WERI-Rb-1 (cell line): ENCODE results near the gene EME2.
A peak's percentile ranks its signal among the peaks of the same experiment; 100 is the strongest.

Experiments used
- DNase-seq: peaks from one replicate; pipeline ENCODE4 v3.0.0-alpha.2; 2020
- H3K27ac ChIP-seq: fragments of 250-450 bp; sonication (Bioruptor Pico); 2 replicates; pipeline ENCODE4 v1.5.1; 2020; ENCODE audit warnings: mild to moderate bottlenecking, moderate library complexity
- H3K27me3 ChIP-seq: fragments of 250-450 bp; sonication (Bioruptor Pico); 2 replicates; pipeline ENCODE4 v1.5.1; 2021; ENCODE audit warnings: mild to moderate bottlenecking, low read depth, moderate library complexity; ENCODE audit not compliant: insufficient read depth, severe bottlenecking
- H3K36me3 ChIP-seq: fragments of 250-450 bp; sonication (Bioruptor Pico); 2 replicates; pipeline ENCODE4 v1.5.1; 2020; ENCODE audit warnings: mild to moderate bottlenecking, moderate library complexity
- H3K4me3 ChIP-seq: 2 replicates; pipeline ENCODE4 v1.5.1; 2011; ENCODE audit warnings: low read depth, mild to moderate bottlenecking, control low read depth, low read length
- H3K9me3 ChIP-seq: fragments of 250-450 bp; sonication (Bioruptor Pico); 2 replicates; pipeline ENCODE4 v1.5.1; 2021; ENCODE audit warnings: mild to moderate bottlenecking, moderate library complexity; ENCODE audit not compliant: severe bottlenecking
- CTCF ChIP-seq: IDR thresholded peaks from 2 replicates; pipeline ENCODE4 v1.5.1; 2011; ENCODE audit warnings: low read depth, mild to moderate bottlenecking, control low read depth, inconsistent platforms, low read length

EME2 gene

GRCh38 chr16:1773703-1774447 lies 1.3 kb downstream of the EME2 start:
- Histone ChIP-seq H3K27ac (peak overlapping the region; percentile 87), H3K4me3 (peak overlapping the region; percentile 77), H3K36me3 (peaks cover 66% of the 10 kb centered on the region), H3K9me3 (no peaks in the 10 kb centered on the region), H3K27me3 (no peaks in the 10 kb centered on the region)
- TF ChIP-seq CTCF, result no peak
- no peak for DNase-seq

GRCh38 chr16:1774448-1774780 lies 1.8 kb downstream of the EME2 start:
- Histone ChIP-seq H3K9me3 (no peaks in the 10 kb centered on the region), H3K27me3 (no peaks in the 10 kb centered on the region), H3K4me3 (no peak overlapping the region), H3K36me3 (peaks cover 64% of the 10 kb centered on the region), H3K27ac (no peak overlapping the region)
- DNase-seq, result no peak
- no peak for TF ChIP-seq CTCF

GRCh38 chr16:1775006-1775845 lies 2.6 kb downstream of the EME2 start:
- Histone ChIP-seq H3K27me3 (no peaks in the 10 kb centered on the region), H3K4me3 (no peak overlapping the region), H3K36me3 (peaks cover 64% of the 10 kb centered on the region), H3K27ac (peak overlapping the region; percentile 78), H3K9me3 (no peaks in the 10 kb centered on the region)
- no peak for DNase-seq
- TF ChIP-seq CTCF, result no peak

GRCh38 chr16:1775846-1776671 lies 3.4 kb downstream of the EME2 start:
- peak; percentile 59 for DNase-seq
- Histone ChIP-seq H3K4me3 (no peak overlapping the region), H3K27me3 (no peaks in the 10 kb centered on the region), H3K36me3 (peaks cover 70% of the 10 kb centered on the region), H3K27ac (peak overlapping the region; percentile 78), H3K9me3 (no peaks in the 10 kb centered on the region)
- TF ChIP-seq CTCF, result no peak

- Histone ChIP-seq H3K27me3 (no peaks in the 10 kb centered on the region), H3K9me3 (no peaks in the 10 kb centered on the region), H3K27ac (peak overlapping the region; percentile 78), H3K4me3 (no peak overlapping the region), H3K36me3 (peaks cover 71% of the 10 kb centered on the region)
- no peak for TF ChIP-seq CTCF
- no peak for DNase-seq
Measured at GRCh38 chr16:1776672-1776955, 4.0 kb downstream of the EME2 start.
